GM13977 (cell line): ENCODE measurements around the gene SLC41A3.
"Not testable (repeated sequence)": the region's sequence is repeated elsewhere in the genome, so short reads cannot be mapped to it uniquely, and the experiment has no call there.

ENCODE experiments used
- DNase-seq: peaks from one replicate; pipeline ENCODE4 v3.0.0; 2012; ENCODE audit warnings: low spot score
- CTCF ChIP-seq: IDR thresholded peaks from 2 replicates; pipeline ENCODE4 v1.5.1; 2012; ENCODE audit warnings: mild to moderate bottlenecking, control low read depth; ENCODE audit not compliant: insufficient read depth; ENCODE audit errors: extremely low read depth, missing control alignments
- in situ Hi-C: fragments of 300-500 bp; cut with MboI; formaldehyde crosslinking; loops from one replicate; pipeline ENCODE4 v1.12.0; 2022; ENCODE audit warnings: low sequenced_read_pairs, low pct_unique_long_range_greater_than_20kb, mixed read lengths, inconsistent platforms; ENCODE audit not compliant: unreplicated experiment

SLC41A3 gene

GRCh38 chr3:126077754-126078153 is 6.2 kb downstream of the SLC41A3 start:
- TF ChIP-seq CTCF, result no peak
- DNase-seq, result no peak
- in situ Hi-C loops, result no loop called here

- in situ Hi-C loops, result no loop called here
- TF ChIP-seq CTCF, result no peak
- DNase-seq, result no peak
Measured at GRCh38 chr3:126076140-126076539, 7.8 kb downstream of the SLC41A3 start.

GRCh38 chr3:126070146-126070545 is 13.8 kb downstream of the SLC41A3 start:
- no peak for DNase-seq
- in situ Hi-C loops, result no loop called here
- no peak for TF ChIP-seq CTCF

GRCh38 chr3:126067959-126068358 is 16.0 kb downstream of the SLC41A3 start:
- in situ Hi-C loops, result no loop called here
- no peak for TF ChIP-seq CTCF

GRCh38 chr3:126066676-126067075 is 17.2 kb downstream of the SLC41A3 start:
- in situ Hi-C loops, DNase-seq: not testable (repeated sequence)

More at GRCh38 chr3:126067959-126068358, 16.0 kb downstream of the SLC41A3 start:
- no peak for DNase-seq

DNA sequence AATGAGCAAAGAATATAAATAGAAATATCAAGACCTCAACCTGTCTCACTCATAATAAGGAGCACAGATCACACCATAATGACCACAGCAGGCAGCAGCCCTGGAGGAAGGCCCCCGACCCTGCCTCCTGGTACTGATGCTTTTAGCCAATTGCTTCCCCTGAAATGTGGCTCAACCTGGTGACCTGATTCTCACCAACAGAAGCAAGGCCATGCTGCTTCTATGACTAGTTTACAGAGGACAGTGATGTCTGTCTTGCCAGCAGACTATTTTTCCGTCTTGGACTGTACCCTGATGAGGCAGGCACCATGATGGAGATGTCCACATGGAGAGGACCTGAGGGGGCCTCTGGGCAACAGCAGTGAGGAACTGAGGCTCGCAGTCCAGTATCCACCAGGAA is 18.0 kb downstream of the SLC41A3 start:
- no peak for DNase-seq
- in situ Hi-C loops, result no loop called here

More for the DNA sequence above, 18.0 kb downstream of the SLC41A3 start:
- TF ChIP-seq CTCF, result no peak
